GDM1 (cell line): ENCODE results near the gene PLAC9.

Experiments
- DNase-seq: peaks from one replicate; lab custom pipeline; 2025; lab: John Stamatoyannopoulos, UW

The PLAC9 gene

GRCh38 chr10:80184291-80184690 lies 51.8 kb downstream of the PLAC9 start:
- no peak for DNase-seq

- no peak for DNase-seq
Measured at GRCh38 chr10:80185578-80186299, 53.2 kb downstream of the PLAC9 start.

- DNase-seq, result no peak
Measured at GRCh38 chr10:80186364-80187012, 54.0 kb downstream of the PLAC9 start.

- DNase-seq, result no peak
Measured at GRCh38 chr10:80187060-80187459, 54.5 kb downstream of the PLAC9 start.

GRCh38 chr10:80187465-80188409 lies 55.2 kb downstream of the PLAC9 start:
- peak; percentile 41 for DNase-seq

- DNase-seq, result no peak
Measured at GRCh38 chr10:80188713-80189112, 56.2 kb downstream of the PLAC9 start.

- DNase-seq, result no peak
Measured at GRCh38 chr10:80191589-80192270, 59.2 kb downstream of the PLAC9 start.

GRCh38 chr10:80192553-80192952 lies 60.0 kb downstream of the PLAC9 start:
- DNase-seq, result no peak

GRCh38 chr10:80194373-80195045 lies 62.0 kb downstream of the PLAC9 start:
- DNase-seq, result no peak
